CD4-positive, alpha-beta T cell treated with Interleukin-12 subunit alpha and Interleukin-12 subunit beta, for 1 hour (primary cell): ENCODE measurements around the gene SPDYE11.
"Not testable (repeated sequence)": the region's sequence is repeated elsewhere in the genome, so short reads cannot be mapped to it uniquely, and the experiment has no call there.

Experiments used
- DNase-seq: peaks from one replicate; pipeline ENCODE4 v3.0.0-alpha.2; 2020

Gene SPDYE11

GRCh38 chr7:73057811-73058210 is at the start of gene SPDYE11:
Gene SPDYE11, minus strand, starts transcription at chr7:73057911. Its CDS starts 1,800 bp downstream, at chr7:73056111.
- not testable (repeated sequence) for DNase-seq

GRCh38 chr7:73085938-73086337 is 28.2 kb upstream of the SPDYE11 start, which contains the start of gene SPDYE9:
Gene SPDYE9, minus strand, starts transcription at chr7:73086038. Its CDS starts 1,800 bp downstream, at chr7:73084238.
- DNase-seq, result not testable (repeated sequence)

- DNase-seq, result not testable (repeated sequence)
Measured at GRCh38 chr7:73029666-73030065, 28.0 kb downstream of the SPDYE11 start, which contains the start of gene SPDYE8. Gene SPDYE8, minus strand, starts transcription at chr7:73029766. Its CDS starts 1,800 bp downstream, at chr7:73027966.

- not testable (repeated sequence) for DNase-seq
Measured at GRCh38 chr7:73006491-73006890, 51.2 kb downstream of the SPDYE11 start.

GRCh38 chr7:73005693-73006447 is 51.8 kb downstream of the SPDYE11 start:
- peak; percentile 93 for DNase-seq

- DNase-seq, result peak; percentile 77
Measured at GRCh38 chr7:73005356-73005692, 52.4 kb downstream of the SPDYE11 start.

- DNase-seq, result not testable (repeated sequence)
Measured at GRCh38 chr7:72997887-72998468, 59.7 kb downstream of the SPDYE11 start.
